Inflammatory macrophage treated with lipopolysaccharide for 4 hours (primary cell): ENCODE results near the gene EPAS1.
"Not testable (repeated sequence)": the region's sequence is repeated elsewhere in the genome, so short reads cannot be mapped to it uniquely, and the experiment has no call there.

ENCODE experiments used
- DNase-seq: peaks from one replicate; pipeline ENCODE4 v3.0.0-alpha.2; 2020

The EPAS1 gene

GRCh38 chr2:46386763-46387162, 89.6 kb downstream of the EPAS1 start:
- DNase-seq: no peak

- DNase-seq: peak; percentile 53
Observed at GRCh38 chr2:46387292-46387691, 90.1 kb downstream of the EPAS1 start.

- no peak for DNase-seq
Observed at GRCh38 chr2:46387886-46388515, 90.8 kb downstream of the EPAS1 start.

GRCh38 chr2:46388881-46389280, 91.7 kb downstream of the EPAS1 start:
- no peak for DNase-seq

- no peak for DNase-seq
Observed at GRCh38 chr2:46389417-46389916, 92.3 kb downstream of the EPAS1 start.

GRCh38 chr2:46390036-46390435, 92.8 kb downstream of the EPAS1 start:
- DNase-seq: no peak

GRCh38 chr2:46390901-46391395, 93.7 kb downstream of the EPAS1 start:
- no peak for DNase-seq

- DNase-seq: no peak
Observed at GRCh38 chr2:46392561-46393346, 95.5 kb downstream of the EPAS1 start.

GRCh38 chr2:46393347-46393820, 96.2 kb downstream of the EPAS1 start:
- no peak for DNase-seq

- DNase-seq: no peak
Observed at GRCh38 chr2:46393865-46394264, 96.7 kb downstream of the EPAS1 start.

GRCh38 chr2:46394649-46395510, 97.7 kb downstream of the EPAS1 start:
- no peak for DNase-seq

- DNase-seq: not testable (repeated sequence)
Observed at GRCh38 chr2:46395730-46396129, 98.5 kb downstream of the EPAS1 start.

GRCh38 chr2:46400016-46400415, 102.8 kb downstream of the EPAS1 start:
- no peak for DNase-seq

- DNase-seq: no peak
Observed at GRCh38 chr2:46402874-46403273, 105.7 kb downstream of the EPAS1 start.

GRCh38 chr2:46404181-46404759, 107.1 kb downstream of the EPAS1 start:
- no peak for DNase-seq

GRCh38 chr2:46407852-46408455, 110.7 kb downstream of the EPAS1 start:
- no peak for DNase-seq

- no peak for DNase-seq
Observed at GRCh38 chr2:46409756-46410155, 112.5 kb downstream of the EPAS1 start.

- DNase-seq: no peak
Observed at GRCh38 chr2:46410273-46411244, 113.4 kb downstream of the EPAS1 start.

- DNase-seq: no peak
Observed at GRCh38 chr2:46411245-46411641, 114.0 kb downstream of the EPAS1 start.

GRCh38 chr2:46411985-46412384, 114.8 kb downstream of the EPAS1 start:
- no peak for DNase-seq

- no peak for DNase-seq
Observed at GRCh38 chr2:46413111-46413510, 115.9 kb downstream of the EPAS1 start.
